ENCODE measurements around the gene CDC45.
"Not testable (repeated sequence)": the region's sequence is repeated elsewhere in the genome, so short reads cannot be mapped to it uniquely, and the experiment has no call there.

CDC45 gene

DNA sequence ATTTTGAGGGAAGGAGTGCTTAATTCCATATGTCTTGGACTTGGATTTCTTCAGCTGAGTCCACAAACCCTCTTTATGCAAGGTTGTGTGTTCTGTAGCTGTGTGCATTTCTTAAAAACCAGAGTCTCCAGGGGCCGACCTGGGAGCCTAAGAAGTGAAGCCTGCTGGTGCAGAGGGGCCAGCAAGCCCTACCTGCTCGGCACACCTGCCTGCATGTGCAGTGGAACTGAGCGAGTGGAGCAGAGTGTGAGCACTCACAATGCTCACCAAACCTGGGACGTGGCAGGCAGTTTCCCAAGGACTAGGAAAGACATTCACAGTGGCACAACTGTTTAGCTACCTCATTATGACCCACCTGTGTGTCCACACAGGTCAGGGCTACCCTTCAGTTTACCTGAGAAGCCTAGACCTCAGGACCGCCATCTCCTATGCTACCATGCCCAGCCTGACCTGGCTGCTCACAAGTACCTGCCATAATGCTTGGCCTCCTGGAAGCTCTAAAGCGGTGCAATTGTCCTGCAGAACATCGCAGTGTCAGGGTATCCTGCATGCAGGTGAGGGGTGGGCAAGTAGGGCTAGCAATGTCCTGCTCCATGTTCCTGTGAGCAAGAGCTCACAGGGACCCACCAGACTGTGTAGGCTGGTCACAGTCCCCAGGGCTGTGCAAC is 36.0 kb upstream of the CDC45 start:
- Mint-ChIP-seq H3K9me3 (no peaks in the 10 kb centered on the region), H3K36me3 (peaks cover 43% of the 10 kb centered on the region), H3K4me3 (no peak overlapping the region), H3K27me3 (no peaks in the 10 kb centered on the region), H3K27ac (no peak overlapping the region), H3K4me1 (peaks cover 38% of the 10 kb centered on the region)
- DNase-seq = no peak
- CTCF ChIA-PET = interaction anchor here (0.9 to 2.1 kb wide), 3 partner anchors 10 to 186 kb away, joined by 3 to 5 read pairs (median 4); no protein-coding TSS in a partner anchor

GRCh38 chr22:19445279-19445982 is 34.3 kb upstream of the CDC45 start:
- Mint-ChIP-seq H3K4me3 (peak overlapping the region; percentile 29), H3K4me1 (peaks cover 49% of the 10 kb centered on the region), H3K27ac (peak overlapping the region; percentile 82), H3K36me3 (peaks cover 44% of the 10 kb centered on the region)
- not testable (repeated sequence) for H3K27me3 Mint-ChIP-seq, DNase-seq, H3K9me3 Mint-ChIP-seq
- CTCF ChIA-PET = interaction anchor here (1.0 to 1.3 kb wide), 4 partner anchors 11 to 184 kb away, joined by 3 to 4 read pairs (median 4); no protein-coding TSS in a partner anchor

GRCh38 chr22:19446603-19447329 is 33.0 kb upstream of the CDC45 start:
- CTCF ChIA-PET = interaction anchor here (1.3 to 1.4 kb wide), 2 partner anchors 13 to 31 kb away, joined by 3 to 4 read pairs; no protein-coding TSS in a partner anchor

DNA sequence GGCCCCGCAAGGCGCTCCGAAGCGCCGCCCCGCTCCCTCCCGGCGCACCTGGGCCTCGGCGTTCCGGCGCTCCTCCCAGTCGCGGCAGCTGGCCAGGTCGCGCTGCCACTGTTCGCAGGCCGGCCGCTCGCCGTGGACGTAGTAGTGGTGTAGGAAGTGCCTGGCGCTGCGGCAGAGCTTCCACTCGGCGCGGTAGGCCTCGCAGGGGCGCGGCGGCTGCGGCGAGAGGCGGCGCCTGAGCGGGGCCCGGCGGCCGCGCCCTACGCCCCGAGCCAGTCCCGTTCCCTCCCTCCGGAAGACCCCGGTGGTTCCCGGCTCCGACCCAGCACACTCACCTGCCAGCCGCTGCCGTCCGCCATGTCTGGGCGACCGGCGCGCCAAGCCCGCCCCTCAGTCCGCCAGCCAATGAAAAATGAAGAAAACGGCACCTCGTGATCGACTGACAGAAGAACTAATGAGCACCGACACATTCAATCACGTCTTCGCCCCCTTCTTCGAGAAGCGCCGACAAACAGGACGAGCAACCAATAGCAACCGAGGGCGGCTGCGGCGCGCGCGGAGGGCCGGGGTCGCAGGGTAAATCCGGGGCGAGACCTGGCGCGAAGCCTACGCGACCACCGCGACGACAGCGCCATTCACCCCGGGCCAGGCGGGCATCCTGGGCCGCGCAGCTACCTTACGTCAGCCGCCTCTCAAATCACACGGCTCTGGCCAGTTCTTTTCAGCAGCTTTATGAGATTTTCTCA is 32.2 kb upstream of the CDC45 start, which contains the start of gene C22orf39:
Gene C22orf39 (minus strand): TSS at position 382 of the 746 bp plus-strand sequence. CDS start 23 bp downstream, at position 359.
- CTCF ChIA-PET = interaction anchor here (1.3 to 1.4 kb wide), 2 partner anchors 13 to 30 kb away, joined by 3 to 4 read pairs; no protein-coding TSS in a partner anchor
- Mint-ChIP-seq H3K4me3 (peak within 1 kb of the TSS; percentile 91), H3K27me3 (no peaks in the 10 kb centered on the region), H3K27ac (peak within 1 kb of the TSS; percentile 95), H3K9me3 (no peaks in the 10 kb centered on the region), H3K4me1 (peaks cover 47% of the 10 kb centered on the region), H3K36me3 (peaks cover 49% of the 10 kb centered on the region)
- DNase-seq = peak; percentile 94

More at GRCh38 chr22:19446603-19447329, 33.0 kb upstream of the CDC45 start:
- H3K36me3 Mint-ChIP-seq = peaks cover 46% of the 10 kb centered on the region
- no peaks in the 10 kb centered on the region for H3K27me3 Mint-ChIP-seq
- peak overlapping the region; percentile 91 for H3K4me3 Mint-ChIP-seq
- DNase-seq = no peak
- no peaks in the 10 kb centered on the region for H3K9me3 Mint-ChIP-seq
- H3K4me1 Mint-ChIP-seq = peaks cover 49% of the 10 kb centered on the region
- H3K27ac Mint-ChIP-seq = peak overlapping the region; percentile 95

- DNase-seq = peak; percentile 52
- CTCF ChIA-PET = interaction anchor here (1.3 kb wide), 1 partner anchor 30 kb away, joined by 4 read pairs; no protein-coding TSS in a partner anchor
Observed at GRCh38 chr22:19448076-19448607, 31.6 kb upstream of the CDC45 start.

GRCh38 chr22:19448739-19449421 is 30.8 kb upstream of the CDC45 start:
- H3K36me3 Mint-ChIP-seq = peaks cover 52% of the 10 kb centered on the region
- no peaks in the 10 kb centered on the region for H3K27me3 Mint-ChIP-seq
- no peaks in the 10 kb centered on the region for H3K9me3 Mint-ChIP-seq
- H3K4me1 Mint-ChIP-seq = peaks cover 41% of the 10 kb centered on the region
- CTCF ChIA-PET = no interaction called here
- H3K27ac Mint-ChIP-seq = peak overlapping the region; percentile 95
- peak overlapping the region; percentile 91 for H3K4me3 Mint-ChIP-seq
- peak; percentile 31 for DNase-seq

More at GRCh38 chr22:19448076-19448607, 31.6 kb upstream of the CDC45 start:
- H3K4me3 Mint-ChIP-seq = peak overlapping the region; percentile 91
- H3K36me3 Mint-ChIP-seq = peaks cover 50% of the 10 kb centered on the region
- H3K27ac Mint-ChIP-seq = peak overlapping the region; percentile 95
- H3K9me3 Mint-ChIP-seq = no peaks in the 10 kb centered on the region
- no peaks in the 10 kb centered on the region for H3K27me3 Mint-ChIP-seq
- peaks cover 43% of the 10 kb centered on the region for H3K4me1 Mint-ChIP-seq

DNA sequence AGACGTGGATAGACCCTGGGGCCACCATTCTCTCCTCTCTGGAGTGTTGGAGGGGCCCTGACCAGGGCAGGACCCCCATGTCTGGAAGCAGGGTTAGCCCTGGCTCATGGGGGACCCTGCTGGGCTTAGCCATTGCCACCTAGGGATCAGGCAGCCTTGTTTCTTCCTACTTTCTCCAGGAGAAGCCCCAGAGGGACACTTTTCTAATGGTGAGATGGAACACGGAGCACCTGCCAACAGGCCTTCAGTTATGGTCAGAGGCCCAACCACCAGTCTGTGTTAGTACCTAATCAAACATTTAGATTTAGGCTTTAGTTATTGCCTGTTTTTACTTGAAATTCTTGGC is 30.3 kb upstream of the CDC45 start:
- Mint-ChIP-seq H3K27me3 (no peaks in the 10 kb centered on the region), H3K4me1 (peaks cover 41% of the 10 kb centered on the region), H3K4me3 (no peak overlapping the region), H3K36me3 (peaks cover 51% of the 10 kb centered on the region), H3K27ac (peak overlapping the region; percentile 60), H3K9me3 (no peaks in the 10 kb centered on the region)
- DNase-seq = no peak
- CTCF ChIA-PET = no interaction called here

GRCh38 chr22:19450363-19451175 is 29.2 kb upstream of the CDC45 start:
- peaks cover 54% of the 10 kb centered on the region for H3K36me3 Mint-ChIP-seq
- H3K27me3 Mint-ChIP-seq = no peaks in the 10 kb centered on the region
- CTCF ChIA-PET = interaction anchor here (1.4 kb wide), 1 partner anchor 19 kb away, joined by 4 read pairs; no protein-coding TSS in a partner anchor
- H3K4me3 Mint-ChIP-seq = no peak overlapping the region
- no peak for DNase-seq
- peaks cover 31% of the 10 kb centered on the region for H3K4me1 Mint-ChIP-seq
- H3K27ac Mint-ChIP-seq = no peak overlapping the region
- H3K9me3 Mint-ChIP-seq = no peaks in the 10 kb centered on the region

GRCh38 chr22:19451570-19451969 is 28.1 kb upstream of the CDC45 start:
- Mint-ChIP-seq H3K27me3 (no peaks in the 10 kb centered on the region), H3K36me3 (peaks cover 59% of the 10 kb centered on the region), H3K9me3 (no peaks in the 10 kb centered on the region), H3K4me3 (no peak overlapping the region), H3K4me1 (peaks cover 24% of the 10 kb centered on the region), H3K27ac (no peak overlapping the region)
- CTCF ChIA-PET = interaction anchor here (1.4 kb wide), 1 partner anchor 18 kb away, joined by 4 read pairs; no protein-coding TSS in a partner anchor
- no peak for DNase-seq

DNA sequence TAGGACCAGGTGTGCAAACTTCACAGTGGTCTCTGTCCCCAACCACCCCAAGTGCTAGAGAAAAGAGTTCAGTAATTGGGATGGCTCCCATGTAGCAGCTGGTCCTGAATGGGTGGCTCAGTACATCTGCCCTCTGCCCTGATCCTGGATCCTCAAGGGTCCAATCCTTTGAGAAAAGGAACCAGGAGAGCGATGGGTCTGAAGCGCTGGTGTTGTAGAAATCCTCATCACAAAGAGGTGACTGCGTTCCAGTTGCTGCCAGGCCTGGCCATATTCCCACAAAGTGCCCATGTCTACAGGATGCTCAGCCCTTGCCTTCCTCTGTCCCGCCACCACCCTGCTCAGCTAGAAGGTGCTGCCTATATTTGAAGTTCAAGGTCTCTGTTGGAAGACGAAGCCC is 26.0 kb upstream of the CDC45 start:
- Mint-ChIP-seq H3K9me3 (no peaks in the 10 kb centered on the region), H3K27me3 (no peaks in the 10 kb centered on the region), H3K4me3 (no peak overlapping the region), H3K36me3 (peaks cover 56% of the 10 kb centered on the region), H3K4me1 (peaks cover 11% of the 10 kb centered on the region), H3K27ac (no peak overlapping the region)
- no peak for DNase-seq
- CTCF ChIA-PET = interaction anchor here (0.7 kb wide), 1 partner anchor 10 kb away, joined by 3 read pairs; no protein-coding TSS in a partner anchor

- Mint-ChIP-seq H3K27me3 (no peaks in the 10 kb centered on the region), H3K9me3 (no peaks in the 10 kb centered on the region), H3K27ac (no peak overlapping the region), H3K4me3 (no peak overlapping the region), H3K36me3 (peaks cover 56% of the 10 kb centered on the region), H3K4me1 (peaks cover 6% of the 10 kb centered on the region)
- CTCF ChIA-PET = interaction anchor here (0.7 kb wide), 1 partner anchor 10 kb away, joined by 3 read pairs; no protein-coding TSS in a partner anchor
- no peak for DNase-seq
Observed at GRCh38 chr22:19454156-19454555, 25.6 kb upstream of the CDC45 start.

DNA sequence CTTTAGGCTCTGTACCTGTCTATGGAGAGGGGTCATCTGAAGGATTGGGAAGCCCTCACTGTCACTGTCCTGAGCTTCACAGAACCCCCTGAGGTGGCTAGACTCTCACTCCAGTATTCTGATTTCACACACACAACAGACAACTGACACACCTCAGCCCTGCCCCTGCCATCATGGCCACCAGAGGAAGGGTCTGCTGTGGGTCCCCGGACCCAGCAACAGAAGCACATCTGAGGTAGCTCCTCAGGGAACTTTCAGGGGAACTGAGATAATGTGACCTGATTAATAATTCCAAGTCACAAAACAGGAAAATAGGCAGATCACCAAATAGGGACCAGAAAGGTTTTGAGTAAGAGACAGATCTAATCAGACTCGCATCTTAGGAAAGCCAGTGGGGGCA is 24.7 kb upstream of the CDC45 start:
- no peak for DNase-seq
- Mint-ChIP-seq H3K4me1 (no peaks in the 10 kb centered on the region), H3K4me3 (no peak overlapping the region), H3K9me3 (no peaks in the 10 kb centered on the region), H3K27me3 (no peaks in the 10 kb centered on the region), H3K36me3 (peaks cover 56% of the 10 kb centered on the region), H3K27ac (no peak overlapping the region)
- CTCF ChIA-PET = no interaction called here
